Lower leg skin (tissue), 4 donors: Measurements from ENCODE around the gene CAMTA1. TPM values are rescaled to one million over a fixed set of nuclear protein-coding genes. Genes with fewer than 3 reads are reported as not detected.

Source experiments
- DNase-seq, 2 donors: peaks; one replicate each; pipeline ENCODE4 v3.0.0-alpha.2; 2019; ENCODE audit warnings: low spot score in 2 of 2
- H3K4me3 ChIP-seq: fragments of 200-600 bp; sonication (generic); 2 replicates; pipeline ENCODE4 v1.5.1; 2017; ENCODE audit warnings: mild to moderate bottlenecking, low read depth; ENCODE audit not compliant: poor library complexity, severe bottlenecking
- CTCF ChIP-seq, 3 donors: fragments of 450-650 bp; IDR thresholded peaks; one replicate each; pipeline ENCODE4 v1.5.1; 2016; ENCODE audit warnings: antibody characterized with exemption in 3 of 3, mild to moderate bottlenecking in 3 of 3, moderate library complexity in 2 of 3
- POLR2A ChIP-seq, 2 donors: fragments of 450-650 bp; IDR thresholded peaks; one replicate each; pipeline ENCODE4 v1.6.1; 2016 to 2017; ENCODE audit warnings: antibody characterized with exemption in 2 of 2, mild to moderate bottlenecking in 1 of 2, moderate library complexity in 1 of 2
- WGBS, 2 donors: methylation state at CpG; one replicate each; pipeline ENCODE4 v1.1.5; 2018; 5-methylcytosine and 5-hydroxymethylcytosine counted together
- intact Hi-C: fragments of 100-400 bp; cut with DNase I; formaldehyde crosslinking; loops from one replicate; pipeline ENCODE4 v1.15.0; 2023; ENCODE audit warnings: low total_unique reads
- total RNA-seq, 4 donors: library from RNA; depleted of rRNA; stranded (reverse); fragments of >200 nt; gene quantifications; one replicate each; pipeline ENCODE4 v1.1.0, GENCODE V29; 2016

Gene CAMTA1
- total RNA-seq, 4 donors from 2014 or later, result 24.4 to 52.3 (median 32.9) TPM

GRCh38 chr1:7698641-7699040 lies 913.4 kb downstream of the CAMTA1 start:
- intact Hi-C loops, result no loop called here
- WGBS, 2 donors, result 75 to 78% methylated on average over 7 of the region's 7 CpGs
- DNase-seq, result no peak
- no peak overlapping the region for H3K4me3 ChIP-seq
- TF ChIP-seq POLR2A (IDR thresholded peaks at IDR 0.05) (no peak), CTCF (IDR thresholded peaks at IDR 0.05) (no peak)

GRCh38 chr1:7702365-7702764 lies 917.1 kb downstream of the CAMTA1 start:
- H3K4me3 ChIP-seq, result no peak overlapping the region
- TF ChIP-seq POLR2A (IDR thresholded peaks at IDR 0.05) (no peak), CTCF (IDR thresholded peaks at IDR 0.05) (no peak)
- no peak for DNase-seq
- 18 to 26% methylated on average over 5 of the region's 5 CpGs for WGBS, 2 donors
- intact Hi-C loops, result no loop called here

DNA sequence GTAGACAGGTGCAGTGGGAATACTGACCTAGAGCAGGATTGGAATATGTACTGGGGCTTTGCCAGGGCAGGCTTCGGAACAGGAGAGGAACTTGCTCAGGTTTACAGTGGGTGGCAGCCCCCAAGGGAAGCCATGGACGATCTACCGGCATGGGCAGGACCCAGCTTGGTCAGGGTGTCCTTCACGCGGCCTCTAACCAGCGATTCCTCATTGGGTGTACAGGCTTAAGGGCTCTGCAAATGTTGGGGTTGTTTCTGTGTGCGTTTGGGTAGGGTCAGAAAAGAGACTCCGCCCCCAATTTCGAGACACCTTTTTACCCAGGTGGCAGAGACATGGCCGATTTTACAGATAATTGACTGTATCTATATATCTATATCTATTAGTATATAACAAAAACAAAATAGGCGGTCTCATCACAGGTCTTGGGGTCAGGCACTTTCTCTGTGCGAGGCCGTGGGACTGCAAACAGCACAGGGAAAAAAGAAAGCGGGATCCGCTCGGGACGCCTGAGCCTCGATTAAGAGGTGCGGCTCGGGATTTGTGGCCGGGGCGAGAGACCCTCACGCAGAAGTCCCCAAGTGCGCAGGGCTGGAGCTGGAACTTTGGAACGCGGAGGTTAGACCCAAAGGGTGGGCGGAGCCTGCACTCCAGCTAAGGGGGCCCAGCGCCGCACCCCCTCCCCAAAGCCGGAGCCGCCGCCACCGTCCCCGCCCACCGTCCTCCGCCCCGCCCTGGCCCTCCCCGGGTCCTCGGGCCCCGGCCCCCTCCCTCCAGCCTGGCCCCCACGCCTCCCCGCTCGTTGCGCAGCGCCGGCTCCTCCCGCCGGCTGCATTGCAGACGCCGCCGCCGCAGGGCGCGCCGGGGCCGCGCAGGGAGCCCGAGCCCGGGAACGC lies 918.3 kb downstream of the CAMTA1 start:
- H3K4me3 ChIP-seq, result no peak overlapping the region
- WGBS, 2 donors, result 13 to 15% methylated on average over 27 of the region's 60 CpGs
- intact Hi-C loops, result no loop called here
- no peak for DNase-seq
- TF ChIP-seq CTCF (IDR thresholded peaks at IDR 0.05), result no peak
- no peak for TF ChIP-seq POLR2A (IDR thresholded peaks at IDR 0.05)

DNA sequence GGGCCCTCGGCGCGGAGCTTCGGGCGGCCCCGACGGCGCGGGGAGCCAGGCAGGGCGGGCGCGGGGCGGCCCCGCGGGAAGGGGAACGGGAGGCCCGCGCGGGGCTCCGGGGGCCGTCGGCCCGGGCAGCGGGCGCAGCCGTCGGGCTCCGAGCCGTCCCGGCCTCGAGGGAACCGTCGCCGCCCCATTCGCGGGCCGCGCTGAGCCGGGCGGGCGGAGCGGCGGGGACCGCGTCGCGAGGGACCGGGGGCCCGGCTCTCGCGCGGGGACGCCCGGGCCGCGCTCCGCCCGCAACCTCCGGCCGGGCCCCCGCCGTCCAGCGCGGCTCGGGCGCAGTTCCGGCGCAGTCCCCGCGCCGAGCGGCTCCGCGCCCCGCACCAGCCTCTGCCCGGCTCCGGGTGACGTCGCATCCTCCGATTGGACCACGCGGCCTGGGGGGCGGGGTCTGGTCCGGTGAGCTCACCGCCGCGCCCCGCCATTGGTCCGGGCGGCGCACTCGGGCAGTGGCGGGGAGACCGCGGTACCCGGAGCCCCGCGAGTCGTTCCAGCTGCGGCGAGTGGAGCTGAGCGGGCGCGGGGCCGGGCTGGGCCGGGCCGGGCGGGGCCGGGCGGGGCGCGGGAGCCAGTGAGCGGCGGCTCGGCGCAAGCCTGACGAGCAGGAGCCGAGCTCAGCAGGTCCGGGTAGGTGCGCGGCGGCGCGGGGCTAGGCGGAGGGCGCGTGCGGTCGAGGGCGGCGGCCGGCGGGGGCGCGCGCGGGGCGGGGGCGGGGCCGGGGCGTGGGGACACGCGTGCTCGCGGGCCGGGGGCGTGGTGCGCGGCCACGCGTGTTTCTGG lies 919.2 kb downstream of the CAMTA1 start:
- H3K4me3 ChIP-seq, result no peak overlapping the region
- no peak for TF ChIP-seq POLR2A (IDR thresholded peaks at IDR 0.05)
- no peak for TF ChIP-seq CTCF (IDR thresholded peaks at IDR 0.05)
- 7% methylated on average over 23 of the region's 151 CpGs; no CpG with 5 or more reads in 1 of the 2 donors for WGBS, 2 donors
- intact Hi-C loops, result no loop called here
- DNase-seq, result peak; percentile 90 to 98

DNA sequence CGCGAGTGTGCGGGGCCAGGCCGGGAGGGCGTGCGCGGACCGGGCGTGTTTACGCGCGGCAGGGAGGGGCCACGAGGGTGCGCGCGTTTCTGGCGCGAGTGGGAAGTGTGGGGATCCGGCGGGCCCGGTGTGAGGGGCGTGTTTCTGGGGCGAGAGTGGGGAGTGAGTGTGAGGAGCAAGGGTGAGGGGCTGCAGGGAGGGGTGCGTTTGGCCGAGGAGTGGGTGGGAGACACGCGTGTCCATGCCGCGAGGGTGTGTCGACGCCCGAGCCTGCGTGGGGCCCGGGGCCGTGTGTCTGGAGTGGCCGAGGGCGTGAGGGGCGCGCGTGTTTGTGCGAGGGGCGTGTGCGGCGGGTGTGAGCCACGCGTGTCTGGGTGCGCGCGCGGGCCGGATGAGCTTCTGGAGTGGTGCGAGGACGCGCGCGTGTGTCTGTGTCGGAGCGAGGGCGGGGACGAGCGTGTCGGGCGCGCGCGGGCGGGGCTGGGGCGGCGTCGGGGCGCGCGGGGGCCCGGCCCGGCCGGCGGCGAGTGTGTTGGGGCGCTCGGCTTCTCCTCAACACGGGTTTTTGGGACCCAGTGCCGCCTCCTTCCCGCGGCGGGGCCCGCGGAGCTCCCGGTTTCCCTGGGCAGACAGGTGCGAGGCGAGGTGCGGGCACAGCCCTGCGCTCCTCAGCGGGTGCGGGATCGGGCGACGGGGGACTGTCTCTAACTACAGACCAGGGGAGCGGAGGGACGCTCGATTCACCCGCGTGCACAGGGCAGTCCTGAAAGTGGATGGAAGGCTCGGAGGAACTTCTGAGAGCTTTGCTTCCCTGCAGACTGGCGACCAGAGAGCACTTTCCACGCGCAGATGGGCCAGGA lies 920.0 kb downstream of the CAMTA1 start:
- TF ChIP-seq CTCF (IDR thresholded peaks at IDR 0.05) (no peak), POLR2A (IDR thresholded peaks at IDR 0.05) (no peak)
- 3 to 4% methylated on average over 51 to 68 of the region's 106 CpGs for WGBS, 2 donors
- H3K4me3 ChIP-seq, result peak overlapping the region; percentile 25
- DNase-seq, result peak in 1 of 2 donors; percentile 89
- intact Hi-C loops, result no loop called here
